NCI-H510A (cell line): Measurements from ENCODE around the gene THOC7.

Experiments
- DNase-seq: peaks from one replicate; lab custom pipeline; 2025; lab: John Stamatoyannopoulos, UW

The THOC7 gene

DNA sequence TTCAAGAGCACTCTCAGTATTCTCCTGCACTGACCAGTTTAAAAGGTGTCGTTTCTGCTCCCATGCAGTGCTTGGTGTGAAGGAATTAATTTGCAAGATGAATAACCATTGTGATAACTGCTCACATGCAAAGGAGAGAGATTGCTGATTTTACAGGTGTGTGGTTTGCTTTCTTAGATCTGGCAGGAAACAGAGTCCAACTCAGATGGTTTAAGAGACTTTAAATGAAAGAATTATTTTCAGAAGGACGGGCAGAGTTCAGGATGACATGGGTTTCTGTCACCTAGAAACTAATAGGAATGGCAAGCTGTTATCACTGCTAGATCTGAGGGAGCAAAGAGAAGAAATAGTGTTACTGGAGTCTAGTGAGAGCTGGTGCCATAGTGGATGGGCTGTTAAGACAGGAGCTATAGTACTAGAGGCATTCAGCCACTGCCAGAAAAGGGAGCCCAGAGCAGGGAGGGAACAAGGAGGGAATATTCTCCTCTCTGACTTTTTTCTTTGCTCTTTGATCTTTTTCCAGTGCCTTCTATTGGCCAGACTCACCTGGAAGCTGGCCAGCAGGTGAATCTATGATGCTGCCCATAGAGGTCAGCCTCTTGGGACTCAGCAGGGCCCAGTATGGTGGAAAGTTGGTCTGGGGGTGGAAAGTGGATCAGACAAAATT lies 14.9 kb upstream of the THOC7 start:
- DNase-seq: no peak

DNA sequence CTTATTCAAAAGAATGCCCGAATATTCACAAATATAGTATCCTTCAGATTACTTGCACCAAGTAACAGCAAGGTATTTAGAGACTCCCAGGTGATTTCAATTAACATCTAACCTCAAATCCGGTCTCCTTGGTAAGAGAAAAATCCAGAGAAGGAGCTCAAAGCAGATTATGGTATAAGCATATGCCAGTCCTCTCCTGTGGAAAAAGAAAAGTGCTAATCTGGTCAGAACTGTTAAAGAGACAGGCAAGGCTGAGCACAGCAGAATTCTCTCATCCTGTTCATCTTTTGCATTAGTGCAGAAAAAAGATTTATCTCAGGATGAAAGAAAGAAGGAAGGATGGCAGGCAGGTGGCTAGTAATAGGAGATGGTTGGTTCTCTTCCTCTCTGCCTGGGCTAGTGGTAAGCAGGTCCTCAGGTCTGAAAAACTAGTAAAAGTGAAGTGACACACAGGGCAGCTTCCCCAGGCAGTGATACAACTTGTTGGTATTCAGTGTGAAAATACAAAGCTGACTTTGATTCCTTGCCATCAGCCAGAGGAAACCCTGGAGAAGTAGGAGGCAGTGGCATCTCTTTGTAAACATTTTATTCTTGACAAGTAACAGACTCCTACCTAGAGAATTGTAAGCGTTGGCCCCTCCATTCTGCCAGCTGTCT lies 14.3 kb upstream of the THOC7 start:
- DNase-seq: no peak

DNA sequence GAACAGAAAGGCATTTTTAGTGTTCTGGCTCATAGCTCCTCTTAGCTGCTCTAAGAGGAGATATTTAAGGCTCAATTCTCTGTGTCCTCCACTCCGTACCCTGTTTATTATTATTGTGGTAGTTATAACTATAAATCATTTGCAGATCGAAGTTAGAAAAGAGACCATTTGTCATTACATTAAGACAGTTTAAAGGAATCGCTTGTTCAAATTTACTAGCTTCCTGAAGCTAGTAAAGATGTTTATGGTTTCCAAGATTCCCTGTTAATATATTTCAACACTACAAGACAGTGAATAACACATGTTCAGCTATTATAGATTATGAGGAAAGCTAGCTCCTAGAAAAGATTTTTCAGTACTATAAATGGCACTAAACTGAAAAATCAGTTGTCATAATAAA lies 12.7 kb upstream of the THOC7 start:
- no peak for DNase-seq

DNA sequence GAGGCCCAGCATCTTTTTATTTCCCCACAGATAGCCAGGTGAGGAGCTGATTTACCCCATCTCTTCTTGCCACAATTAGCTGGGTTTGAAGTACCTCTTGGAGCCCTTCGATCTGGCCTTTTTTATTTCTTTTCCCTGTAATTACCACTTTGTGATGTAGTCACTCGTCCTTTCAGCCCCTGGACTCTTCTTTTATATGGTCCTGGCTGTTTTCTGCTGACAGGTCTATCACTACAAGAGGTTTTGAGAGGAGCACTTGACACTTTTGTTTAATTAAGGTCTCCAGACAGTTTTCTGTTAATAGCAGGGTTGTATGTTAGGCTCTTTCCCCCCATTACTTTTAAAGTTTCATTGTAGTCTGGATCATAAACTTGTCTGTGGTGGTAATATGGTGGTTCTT lies 11.9 kb upstream of the THOC7 start:
- DNase-seq: no peak

DNA sequence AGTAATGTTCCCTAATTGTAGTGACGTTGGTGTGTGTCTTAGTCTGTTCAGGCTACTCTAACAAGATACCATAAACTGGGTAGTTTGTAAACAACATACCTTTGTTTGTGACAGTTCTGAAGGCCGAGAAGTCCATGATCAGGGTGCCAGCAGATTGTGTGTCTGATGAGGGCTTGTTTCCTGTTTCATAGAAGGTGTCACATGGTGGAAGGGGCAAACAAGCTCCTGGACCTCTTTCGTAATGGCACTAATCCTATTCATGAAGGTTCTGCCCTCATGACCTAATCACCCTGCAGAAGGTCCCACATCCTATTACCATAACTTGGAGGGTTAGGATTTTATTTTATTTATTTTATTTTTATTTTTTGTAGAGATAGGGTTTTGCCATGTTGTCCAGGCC lies 11.2 kb upstream of the THOC7 start:
- DNase-seq: no peak

DNA sequence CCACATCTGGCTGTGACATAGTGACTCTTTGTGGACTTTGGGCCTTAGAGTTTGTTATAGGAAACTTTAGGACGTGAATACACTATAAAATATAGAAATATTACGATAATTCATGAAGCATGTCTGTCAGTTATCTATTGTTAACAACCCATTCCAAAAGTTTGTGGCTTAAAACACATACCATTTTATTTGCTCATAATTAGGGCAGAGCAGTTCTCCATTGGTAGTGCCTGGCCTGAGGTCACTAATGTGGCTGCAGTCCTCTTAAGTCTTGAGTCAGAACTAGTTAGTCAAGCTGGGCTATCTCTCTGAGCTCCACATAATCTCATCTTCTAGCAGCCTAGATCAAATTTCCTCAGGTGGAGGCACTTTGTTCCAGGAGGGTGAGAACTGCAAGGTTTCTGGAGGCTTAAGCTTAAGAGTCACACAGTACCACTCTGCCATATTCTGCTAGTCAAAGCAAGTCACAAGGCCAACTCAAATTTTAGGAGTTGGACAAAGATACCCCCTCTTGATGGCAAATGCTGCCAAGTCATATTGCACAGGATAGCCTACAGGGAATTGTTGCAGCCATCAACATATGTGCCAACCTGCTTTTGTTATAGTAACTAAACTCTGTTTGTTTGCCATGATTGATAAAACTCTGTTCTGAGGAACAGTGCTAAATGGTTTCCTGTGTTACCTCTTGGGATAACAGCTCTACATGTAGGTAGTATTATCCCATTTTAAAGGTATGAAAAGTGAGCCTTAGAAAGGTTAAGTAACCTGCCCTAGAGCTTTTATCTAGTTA lies 8.7 kb upstream of the THOC7 start:
- no peak for DNase-seq

DNA sequence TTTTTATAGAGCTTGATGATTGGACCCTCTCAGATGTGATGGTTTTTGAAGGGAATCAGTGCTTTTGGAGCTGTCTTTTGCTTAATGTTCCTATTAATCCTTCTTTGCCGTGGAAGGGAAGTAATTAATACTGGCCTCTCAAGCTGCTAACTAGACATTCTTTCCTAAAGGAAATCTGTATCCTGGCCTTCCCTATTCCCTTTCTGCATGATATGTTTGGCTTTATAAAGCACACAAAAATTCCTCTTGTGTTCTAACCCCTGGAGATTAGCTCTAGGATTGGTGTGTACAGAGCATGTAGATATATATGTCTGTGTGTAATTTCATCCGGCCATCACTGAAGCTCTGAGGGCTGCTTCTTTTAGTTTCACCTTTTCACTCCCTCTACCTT lies 7.0 kb upstream of the THOC7 start:
- DNase-seq: no peak

DNA sequence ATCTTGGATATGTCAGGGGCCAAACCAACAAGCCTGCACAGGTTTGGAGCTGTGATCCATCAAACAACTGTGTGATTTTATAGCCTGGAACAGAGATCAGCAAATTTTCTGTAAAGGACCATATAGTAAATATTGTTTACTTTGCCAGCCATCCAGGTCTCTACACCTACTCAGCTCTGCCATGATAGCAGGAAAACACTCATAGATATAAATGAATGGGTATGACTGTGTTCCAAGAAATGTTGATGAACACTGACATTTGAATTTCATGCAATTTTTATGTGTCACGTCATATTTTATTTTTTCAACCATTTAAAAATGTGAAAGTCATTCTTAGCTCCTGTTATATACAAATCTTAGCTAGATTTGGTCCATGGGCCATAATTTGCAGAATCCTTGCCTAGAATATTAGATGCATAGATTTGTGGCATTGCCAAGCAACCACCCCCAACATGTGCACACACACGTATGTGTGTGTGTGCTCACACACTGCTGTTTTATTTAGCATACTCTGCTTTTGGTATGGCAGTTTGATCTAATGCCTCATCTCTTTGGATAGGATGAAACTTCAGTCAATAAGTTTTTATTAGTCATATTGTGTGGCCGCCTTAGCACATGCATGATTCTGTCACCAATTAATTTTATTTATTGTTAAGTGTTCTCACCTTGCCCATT lies 6.5 kb upstream of the THOC7 start:
- DNase-seq: no peak

DNA sequence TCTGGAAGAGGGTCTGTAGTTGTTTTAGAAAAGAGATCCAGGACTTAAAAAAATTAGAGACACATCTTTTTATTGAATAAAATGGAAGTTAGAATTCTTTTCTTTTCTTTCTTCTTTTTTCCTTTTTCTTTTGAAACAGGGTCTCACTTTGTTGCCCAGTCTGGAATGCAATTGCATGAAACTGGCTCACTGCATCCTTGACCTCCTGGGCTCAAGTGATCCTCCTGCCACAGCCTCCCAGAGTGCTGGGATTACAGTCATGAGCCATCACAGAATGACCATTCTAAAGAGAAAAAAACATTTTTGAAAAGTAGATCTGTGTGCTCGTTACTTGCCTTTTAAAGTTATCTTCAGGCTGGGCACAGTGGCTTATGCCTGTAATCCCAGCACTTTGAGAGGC lies 3.6 kb upstream of the THOC7 start:
- DNase-seq: no peak

DNA sequence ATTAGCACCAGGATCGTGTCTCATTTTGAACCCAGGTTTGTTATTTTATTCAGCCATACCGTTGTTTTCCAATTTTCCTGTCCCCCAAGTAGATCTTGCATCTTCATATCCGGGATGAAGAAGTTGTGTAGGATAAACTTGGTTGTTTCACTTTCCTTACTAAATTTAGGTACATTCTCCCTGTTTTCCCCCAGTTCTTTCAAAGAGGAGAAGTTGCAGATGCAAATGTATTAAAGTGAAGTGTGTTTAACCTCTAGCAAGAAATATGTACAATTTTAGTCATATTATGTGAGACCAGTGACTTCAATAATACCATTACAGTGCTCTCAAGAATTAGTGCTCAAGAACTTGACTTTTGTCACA lies 1.3 kb upstream of the THOC7 start:
- DNase-seq: no peak

DNA sequence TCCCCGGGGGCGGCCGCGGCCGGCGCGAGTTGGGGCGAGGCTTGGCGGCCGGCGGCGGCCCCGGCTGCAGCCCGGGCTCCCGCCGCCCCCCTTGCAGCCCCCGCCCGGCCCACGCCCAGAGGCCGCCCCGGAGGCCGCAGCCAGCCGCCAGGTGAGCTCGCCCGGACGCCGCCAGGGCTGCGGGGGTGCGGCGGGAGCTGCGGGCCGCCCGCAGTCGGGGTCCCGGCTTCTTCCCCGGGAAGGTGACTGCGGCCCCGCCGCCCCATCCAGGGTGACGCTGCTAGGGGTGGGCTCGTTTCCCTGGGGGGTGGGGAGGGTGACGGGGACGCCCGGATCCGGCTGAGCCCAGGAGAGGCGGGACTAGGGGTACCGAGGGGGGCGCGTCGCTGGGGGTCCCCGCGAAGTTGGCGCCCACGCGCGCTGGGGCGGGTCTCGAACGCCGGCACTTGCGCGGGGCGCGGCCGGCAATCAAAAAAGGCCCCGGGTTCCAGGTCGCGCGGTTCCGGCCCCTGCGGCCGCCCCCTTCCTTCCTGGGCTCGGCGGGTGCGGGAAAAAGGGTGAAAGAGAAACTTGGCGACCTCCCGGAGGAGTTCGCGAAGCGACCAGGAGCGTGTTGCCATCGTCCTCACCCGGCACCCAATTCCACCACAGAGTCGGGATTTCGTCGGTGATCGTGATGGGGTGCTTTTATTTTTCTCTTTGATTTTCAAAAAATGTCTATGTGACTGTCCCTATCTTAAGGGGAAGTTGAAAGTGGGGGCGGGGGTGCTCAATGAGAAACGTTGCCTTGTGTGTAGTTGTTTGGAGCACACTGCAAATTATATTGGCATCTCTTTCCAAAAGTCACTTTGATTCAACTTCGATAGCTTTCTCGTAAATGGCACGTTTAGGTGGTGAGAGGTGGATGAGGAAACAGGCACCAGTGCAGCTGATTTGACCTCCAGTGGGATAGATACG lies 681 bp upstream of the THOC7 start:
- no peak for DNase-seq

DNA sequence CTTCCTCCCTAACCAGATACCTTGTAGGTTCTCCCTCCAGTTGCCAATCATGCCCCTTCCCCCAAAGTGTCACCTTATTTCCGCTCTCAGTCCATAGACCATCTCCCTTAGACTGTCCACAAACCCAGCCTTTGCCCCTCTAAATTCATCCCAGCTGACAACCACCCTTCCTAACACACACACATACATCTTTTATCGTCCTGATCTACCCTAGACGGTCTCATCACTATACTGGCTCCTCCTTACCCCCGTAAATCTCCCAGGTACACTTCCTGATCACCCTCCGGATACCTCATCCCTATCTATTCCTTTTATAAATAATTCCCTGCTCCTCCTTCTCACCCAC lies 828 bp downstream of the THOC7 start:
- no peak for DNase-seq

DNA sequence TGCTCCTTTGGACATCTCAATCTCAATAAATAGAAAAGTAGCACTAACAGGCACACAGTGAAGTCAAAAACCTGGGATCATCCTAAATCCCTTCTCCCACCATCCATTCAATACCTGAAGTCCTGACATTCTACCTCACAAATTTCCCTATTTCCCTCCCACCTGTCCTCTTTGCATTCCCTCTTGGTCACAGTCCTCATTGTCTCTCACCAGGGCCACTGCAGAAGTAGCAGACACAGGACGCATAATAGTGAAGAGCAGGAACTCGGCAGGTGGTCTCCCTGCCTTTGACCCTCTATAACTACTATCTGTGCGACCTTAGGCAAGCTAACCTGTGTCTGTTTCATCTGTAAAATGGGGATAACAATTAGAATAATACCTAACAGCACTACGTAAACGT lies 2.3 kb downstream of the THOC7 start:
- no peak for DNase-seq

DNA sequence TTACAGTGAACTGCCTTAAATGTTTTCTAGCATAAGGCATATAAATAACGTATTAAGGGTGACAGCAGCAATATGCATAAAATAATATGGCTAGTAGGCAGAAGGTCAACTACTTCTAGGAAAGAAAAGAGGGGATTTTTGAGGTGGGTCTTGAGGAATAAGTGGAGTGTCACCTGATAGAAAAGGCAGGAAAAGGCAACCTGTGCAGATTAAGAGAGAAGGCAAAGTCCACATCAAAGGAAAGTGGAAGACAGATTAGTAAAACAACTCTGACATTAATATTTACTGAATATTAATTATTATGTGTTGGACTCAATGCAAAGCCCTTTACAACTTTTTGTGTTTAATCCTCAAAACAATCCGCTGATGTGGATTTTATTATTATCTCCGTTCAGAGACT lies 2.8 kb downstream of the THOC7 start:
- no peak for DNase-seq

DNA sequence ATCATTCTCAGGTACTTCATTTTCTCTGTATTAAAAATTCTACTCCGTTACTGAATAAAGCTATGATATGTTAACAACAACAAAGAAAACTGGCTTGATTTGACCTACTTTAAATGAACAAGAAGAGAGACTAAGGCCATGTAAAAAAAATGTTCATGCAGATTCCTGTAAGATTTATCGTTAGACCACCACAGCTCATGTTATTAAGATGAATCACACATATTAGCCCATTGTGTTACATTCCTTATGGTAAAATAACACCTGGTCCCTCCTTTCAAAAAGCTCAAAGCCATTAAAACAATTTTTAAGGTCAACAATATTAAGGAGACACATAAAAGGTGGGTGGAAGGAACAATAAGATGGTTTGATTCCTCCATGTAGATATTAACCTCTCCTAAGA lies 6.3 kb downstream of the THOC7 start:
- no peak for DNase-seq

DNA sequence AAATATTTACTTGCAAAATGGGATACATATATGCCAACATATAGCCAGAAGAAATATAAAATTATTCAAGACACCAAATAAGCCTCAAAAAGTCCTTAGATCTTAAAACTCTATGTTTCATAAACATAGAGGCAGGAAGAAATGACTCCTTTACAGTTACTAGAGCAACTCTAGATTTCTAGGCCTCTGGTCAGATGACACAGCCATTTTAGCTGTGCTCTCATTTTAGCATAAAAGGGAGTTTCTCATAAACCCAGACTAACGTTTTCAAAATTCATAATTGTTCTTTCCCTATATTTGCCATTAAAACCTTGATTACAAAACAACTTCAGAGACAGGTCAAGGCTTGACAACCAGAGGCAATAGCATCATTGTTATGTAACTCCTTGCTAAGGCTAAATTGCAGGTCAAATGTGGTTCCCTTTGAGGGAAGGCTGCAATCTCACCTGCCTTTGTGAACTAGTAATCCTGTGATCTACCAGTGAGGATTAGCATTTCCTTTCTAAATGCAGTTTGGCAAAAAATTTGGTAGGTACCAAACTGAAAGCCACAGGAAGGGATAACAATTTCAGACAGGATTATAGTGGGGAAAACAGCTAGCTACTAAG lies 8.2 kb downstream of the THOC7 start:
- DNase-seq: no peak

DNA sequence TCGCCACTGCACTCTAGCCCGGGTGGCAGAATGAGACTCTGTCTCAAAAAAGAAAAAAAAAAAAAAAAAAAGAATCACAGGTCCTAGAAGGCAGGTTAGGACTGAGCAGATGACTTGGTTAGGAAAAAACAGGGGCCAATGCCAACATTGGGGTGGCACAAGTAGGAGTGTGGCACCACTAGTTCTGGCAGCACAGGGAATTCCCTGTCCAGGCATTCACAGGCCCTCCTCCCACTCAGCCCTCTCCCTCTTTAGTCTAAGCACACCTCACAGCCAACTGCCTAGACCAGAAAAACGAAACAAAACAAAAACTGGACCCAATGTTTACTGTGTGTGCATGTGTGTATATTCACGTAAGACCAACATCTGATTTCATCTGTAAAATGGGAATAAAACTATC lies 10.5 kb downstream of the THOC7 start:
- no peak for DNase-seq

DNA sequence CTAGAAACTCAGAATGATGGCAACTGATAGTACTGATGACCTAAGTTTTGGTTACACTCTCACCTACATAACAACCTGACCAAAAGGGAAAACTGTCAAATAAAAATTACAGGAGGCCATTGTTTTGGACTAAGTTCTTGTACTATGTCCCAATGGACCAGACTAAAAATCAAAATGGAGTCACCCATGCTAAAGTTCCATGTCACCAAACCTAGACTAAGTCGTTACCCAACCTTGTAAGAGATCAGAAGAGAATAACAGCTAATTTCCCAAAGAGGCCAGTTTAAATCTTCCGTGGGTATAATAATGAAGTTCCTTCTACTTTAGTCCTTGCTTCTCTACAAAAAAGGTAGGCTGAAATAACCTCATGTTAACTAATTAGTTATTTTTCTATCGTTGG lies 12.3 kb downstream of the THOC7 start:
- no peak for DNase-seq

DNA sequence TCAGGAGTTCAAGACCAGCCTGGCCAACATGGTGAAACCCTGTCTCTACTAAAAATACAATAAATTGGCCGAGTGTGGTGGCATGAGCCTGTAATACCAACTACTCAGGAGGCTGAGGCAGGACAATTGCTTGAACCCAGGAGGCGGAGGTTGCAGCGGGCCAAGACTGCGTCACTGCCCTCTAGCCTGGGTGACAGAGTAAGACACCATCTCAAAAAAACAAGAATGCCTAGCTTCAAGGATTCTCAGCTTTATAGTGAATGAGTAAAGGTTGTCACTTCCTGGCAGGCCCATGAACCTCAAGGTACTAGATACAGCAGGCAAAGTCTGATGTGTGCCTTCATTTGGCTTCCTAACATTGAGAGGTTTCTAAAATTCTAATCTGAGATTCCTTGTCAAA lies 14.4 kb downstream of the THOC7 start:
- no peak for DNase-seq

DNA sequence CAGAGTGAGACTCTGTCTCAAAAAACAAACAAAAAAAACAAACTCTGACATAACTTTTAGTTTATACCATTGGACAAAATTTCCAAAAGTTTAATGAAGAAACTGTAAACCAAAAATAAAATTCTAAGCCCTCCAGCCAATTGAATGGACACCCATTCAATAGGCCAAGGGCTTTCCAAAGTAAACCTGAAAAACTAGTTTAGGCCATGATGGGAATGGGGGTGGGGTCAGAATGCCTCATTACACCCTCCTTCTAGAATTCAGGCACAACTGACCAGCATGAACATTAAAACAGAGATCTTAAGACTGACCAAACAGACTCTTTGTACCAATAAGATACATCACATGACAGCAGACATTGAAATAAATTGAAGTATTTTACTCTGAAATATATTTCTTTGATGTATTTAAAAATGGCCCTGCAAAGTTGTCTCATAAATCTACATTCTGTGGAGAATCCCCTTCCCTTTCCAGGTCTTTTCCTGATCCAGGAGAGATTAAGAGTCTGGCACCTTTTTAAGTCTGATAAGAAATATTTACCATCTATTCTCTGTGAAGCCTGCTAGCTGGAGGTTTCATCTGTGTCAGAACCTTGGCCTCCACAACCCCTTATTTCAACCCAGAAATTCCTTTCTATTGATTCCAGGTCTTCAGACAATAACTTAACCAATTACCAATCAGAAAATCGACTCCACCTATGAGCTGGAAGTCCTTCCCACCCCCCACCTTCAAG lies 15.7 kb downstream of the THOC7 start:
- DNase-seq: no peak

DNA sequence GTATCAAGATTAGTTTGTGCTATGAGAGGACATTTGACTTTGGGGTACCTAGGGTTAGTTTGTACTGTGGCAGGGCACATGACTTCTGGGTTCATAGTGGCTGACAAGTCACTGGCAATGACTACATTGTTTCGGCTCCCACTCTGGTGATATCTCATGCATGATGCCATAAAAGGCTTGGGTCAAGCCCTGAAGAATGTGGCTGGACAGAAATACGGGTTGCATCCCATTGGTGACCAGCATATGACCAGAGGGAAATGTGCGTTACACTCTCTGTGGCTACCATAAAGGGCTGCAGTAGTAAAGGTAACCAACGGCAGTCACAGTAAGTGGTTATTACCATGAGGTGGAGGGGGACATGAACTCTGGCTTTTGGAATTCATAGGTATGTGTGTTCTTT lies 18.4 kb downstream of the THOC7 start:
- DNase-seq: no peak
